AG09309 (cell line): ENCODE data around the gene VSIG2.

Source experiments
- DNase-seq: peaks from one replicate; pipeline ENCODE4 v3.0.0-alpha.2; 2010; ENCODE audit warnings: low read depth
- H3K4me3 ChIP-seq: 2 replicates; pipeline ENCODE4 v1.5.1; 2011; ENCODE audit warnings: mild to moderate bottlenecking, low read depth, low read length, moderate library complexity; ENCODE audit not compliant: control insufficient read depth
- TF ChIP-seq, protein P1 (sequence below): IDR thresholded peaks from 2 replicates; pipeline ENCODE4 v1.5.1; 2011; ENCODE audit warnings: mild to moderate bottlenecking, low read depth, low read length, inconsistent platforms; ENCODE audit not compliant: insufficient read depth, control insufficient read depth; ENCODE audit errors: missing control alignments

VSIG2 gene

DNA sequence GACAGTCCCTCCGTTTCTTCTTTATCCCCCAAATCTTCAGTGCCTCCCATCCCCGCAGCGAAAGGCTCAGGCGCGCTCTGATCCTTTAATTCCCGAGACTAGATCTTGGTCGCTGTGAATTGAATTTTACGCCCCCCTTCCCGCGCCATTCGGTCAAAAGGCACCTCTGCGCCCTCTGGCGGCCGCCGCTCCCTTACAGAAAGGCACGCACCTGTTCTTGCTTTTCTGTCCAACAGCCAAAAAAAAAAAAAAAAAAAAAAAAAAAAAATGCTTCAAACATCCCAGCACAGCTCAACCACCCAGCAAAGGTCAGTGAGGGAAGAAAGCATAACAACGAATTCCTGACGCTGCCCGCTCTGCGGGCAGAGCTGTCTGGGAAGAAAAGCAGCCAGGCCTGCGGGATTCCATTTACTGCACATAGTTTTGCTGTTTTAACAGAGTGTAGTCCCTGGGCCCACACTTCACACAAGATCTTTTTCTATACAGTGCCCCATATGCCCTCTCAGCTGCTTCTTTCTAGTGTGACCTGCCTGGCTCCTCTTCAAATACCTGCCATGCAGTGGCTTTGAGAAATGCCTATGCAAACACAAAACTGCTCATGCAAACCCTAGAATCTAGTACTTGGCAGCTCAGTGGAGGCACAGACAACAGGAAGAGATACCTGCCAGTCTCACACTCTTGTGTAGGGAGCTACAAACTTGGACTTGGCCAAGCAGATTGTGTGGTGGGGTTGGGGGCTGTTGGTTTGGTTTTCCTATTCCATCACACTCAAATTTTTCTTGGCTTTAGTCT lies 11.3 kb upstream of the VSIG2 start:
- TF ChIP-seq, protein P1, sequence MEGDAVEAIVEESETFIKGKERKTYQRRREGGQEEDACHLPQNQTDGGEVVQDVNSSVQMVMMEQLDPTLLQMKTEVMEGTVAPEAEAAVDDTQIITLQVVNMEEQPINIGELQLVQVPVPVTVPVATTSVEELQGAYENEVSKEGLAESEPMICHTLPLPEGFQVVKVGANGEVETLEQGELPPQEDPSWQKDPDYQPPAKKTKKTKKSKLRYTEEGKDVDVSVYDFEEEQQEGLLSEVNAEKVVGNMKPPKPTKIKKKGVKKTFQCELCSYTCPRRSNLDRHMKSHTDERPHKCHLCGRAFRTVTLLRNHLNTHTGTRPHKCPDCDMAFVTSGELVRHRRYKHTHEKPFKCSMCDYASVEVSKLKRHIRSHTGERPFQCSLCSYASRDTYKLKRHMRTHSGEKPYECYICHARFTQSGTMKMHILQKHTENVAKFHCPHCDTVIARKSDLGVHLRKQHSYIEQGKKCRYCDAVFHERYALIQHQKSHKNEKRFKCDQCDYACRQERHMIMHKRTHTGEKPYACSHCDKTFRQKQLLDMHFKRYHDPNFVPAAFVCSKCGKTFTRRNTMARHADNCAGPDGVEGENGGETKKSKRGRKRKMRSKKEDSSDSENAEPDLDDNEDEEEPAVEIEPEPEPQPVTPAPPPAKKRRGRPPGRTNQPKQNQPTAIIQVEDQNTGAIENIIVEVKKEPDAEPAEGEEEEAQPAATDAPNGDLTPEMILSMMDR: peak; percentile 85
- peak overlapping the region; percentile 47 for H3K4me3 ChIP-seq
- DNase-seq: no peak

DNA sequence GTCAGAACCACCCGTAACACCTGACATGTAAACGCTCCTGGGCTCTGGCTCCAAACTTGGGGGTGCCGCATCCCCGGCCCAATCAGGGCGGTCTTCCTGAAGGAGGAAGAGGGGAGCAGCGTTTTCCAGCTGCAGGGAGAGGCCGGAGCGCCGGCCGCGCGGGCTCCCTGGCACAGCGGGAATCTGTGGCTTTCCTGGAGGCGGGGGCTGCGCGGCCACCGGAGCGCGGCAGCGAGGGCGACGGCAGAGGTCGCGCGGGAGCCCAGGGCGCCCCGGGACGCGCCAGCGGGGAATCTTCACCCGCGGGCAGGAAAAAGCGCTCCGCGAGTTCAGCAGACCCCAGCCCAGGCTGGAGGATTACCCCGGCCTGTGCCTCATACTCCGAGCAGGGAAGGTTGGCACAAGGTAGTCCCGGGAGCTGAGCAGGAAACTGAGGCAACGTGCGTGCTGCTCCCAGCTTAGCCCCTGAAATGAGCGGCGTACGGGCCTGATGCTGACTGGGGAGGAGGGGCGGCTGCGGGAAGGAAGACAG lies 10.6 kb upstream of the VSIG2 start:
- peak overlapping the region; percentile 47 for H3K4me3 ChIP-seq
- DNase-seq: no peak
- TF ChIP-seq, protein P1: no peak

DNA sequence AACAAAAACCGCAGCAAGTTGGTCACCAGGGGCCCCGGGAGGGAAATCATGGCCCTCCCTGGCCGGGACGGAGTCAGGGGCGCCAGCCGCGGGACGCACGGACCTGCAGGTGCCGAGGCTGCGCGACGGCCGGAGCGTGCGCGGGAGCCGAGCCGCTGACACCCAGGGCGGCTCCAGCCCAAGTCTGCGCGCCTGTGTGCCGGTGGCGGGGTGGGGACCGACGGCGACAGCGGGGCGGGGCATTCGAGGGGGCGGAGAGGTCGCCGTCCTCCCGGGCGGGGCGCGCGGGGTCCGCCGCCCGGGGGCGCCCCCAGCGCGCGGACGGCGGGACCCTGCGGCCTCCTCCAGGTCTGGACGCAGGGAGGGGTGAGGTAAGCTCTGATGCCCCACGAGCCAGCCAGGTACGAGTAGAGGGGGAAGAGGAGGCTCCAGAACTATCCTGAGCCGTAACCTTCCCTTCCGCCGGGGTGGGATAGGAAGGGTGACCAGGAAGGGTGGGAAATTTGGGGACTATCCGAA lies 10.1 kb upstream of the VSIG2 start, which contains the start of gene ESAM:
TSS of gene ESAM (minus strand) at position 186 of the 519 bp plus-strand sequence. CDS start at position 50, 136 bp downstream.
- peak within 1 kb of the TSS; percentile 47 for H3K4me3 ChIP-seq
- no peak for DNase-seq
- TF ChIP-seq, protein P1: no peak

DNA sequence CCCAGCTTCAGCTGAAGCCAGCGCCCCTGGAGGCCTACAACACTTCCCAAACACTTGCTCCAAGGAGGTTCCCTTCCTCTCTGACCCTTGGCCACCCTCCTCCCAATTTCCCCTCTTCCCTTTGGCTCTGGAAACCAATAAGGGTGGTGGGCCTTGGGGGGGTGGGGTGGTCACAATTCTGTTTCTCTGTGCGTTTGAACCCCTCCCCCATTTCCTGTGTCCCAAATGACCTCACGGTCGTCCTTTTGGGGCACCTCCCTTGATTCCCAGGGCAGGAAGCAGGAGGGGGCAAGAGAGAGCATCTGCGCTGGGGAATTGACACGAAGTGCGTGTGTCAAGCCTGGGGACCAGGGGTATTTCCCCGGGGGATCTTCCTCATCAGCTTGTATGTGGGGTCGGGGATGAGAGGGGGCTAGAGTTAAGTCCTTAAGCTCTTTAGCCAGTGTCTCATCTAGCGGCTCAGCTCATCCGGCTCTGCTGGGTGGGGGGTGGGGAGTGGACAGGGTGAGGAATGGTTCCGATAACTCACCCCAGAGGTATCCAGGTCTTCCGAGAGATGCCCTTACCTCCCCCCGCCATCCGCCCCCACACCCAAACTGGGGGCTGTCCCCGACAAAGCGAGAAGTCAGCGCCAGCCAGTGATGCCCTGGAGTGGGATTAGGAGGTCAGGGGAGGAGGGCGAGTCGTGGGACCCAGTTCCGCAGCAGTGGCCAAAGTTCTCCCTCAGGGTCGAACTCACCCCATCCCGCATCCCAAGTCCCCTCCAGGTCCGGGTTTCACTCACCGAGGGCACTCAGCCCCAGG lies 9.4 kb upstream of the VSIG2 start:
- no peak for DNase-seq
- TF ChIP-seq, protein P1: no peak
- no peak overlapping the region for H3K4me3 ChIP-seq

DNA sequence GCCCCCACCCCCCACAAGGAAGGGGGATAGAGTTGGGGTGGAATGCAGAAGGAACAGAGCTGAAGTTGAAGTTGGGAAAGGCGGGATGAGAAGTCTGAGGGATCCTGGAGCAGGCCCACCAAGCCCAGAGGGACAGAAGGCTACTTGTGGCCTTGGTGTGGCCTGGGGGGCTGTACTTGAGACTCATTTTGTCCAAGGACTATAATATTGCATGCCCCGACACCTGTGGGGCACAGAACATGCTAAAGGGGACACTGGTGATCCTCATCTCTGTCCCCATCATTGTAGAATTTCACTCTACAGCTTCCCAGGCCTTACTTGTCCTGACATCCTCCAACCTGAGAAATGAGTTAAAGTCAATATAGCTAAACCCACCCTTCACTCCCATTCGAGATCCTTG lies 8.8 kb upstream of the VSIG2 start:
- H3K4me3 ChIP-seq: no peak overlapping the region
- TF ChIP-seq, protein P1: no peak
- no peak for DNase-seq

DNA sequence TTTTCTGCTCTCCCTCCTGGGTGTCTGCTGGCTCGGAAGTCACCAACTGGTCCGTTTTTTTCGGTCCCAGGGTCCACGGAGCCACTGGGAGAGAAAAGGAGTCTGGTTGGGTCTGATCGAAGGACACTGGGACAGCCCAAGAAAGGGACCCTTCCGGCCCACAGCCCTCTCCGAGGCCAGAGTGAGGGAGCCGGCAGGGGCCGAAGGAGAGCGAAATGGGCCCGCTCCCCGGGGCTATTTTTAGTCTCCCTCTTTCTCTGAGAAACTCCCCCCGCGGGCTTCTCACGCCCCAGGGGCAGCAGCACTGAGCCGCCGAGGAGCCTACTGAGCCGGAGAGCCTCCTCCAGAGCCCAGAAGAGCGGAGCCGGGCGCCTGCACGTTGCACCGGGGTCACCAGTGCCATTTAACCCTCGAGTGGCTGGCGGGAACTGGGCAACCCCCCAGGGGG lies 8.2 kb upstream of the VSIG2 start:
- DNase-seq: no peak
- TF ChIP-seq, protein P1: no peak
- no peak overlapping the region for H3K4me3 ChIP-seq
